SK-N-SH (cell line): ENCODE results near the gene MAP7D3. TPM values are rescaled to one million over a fixed set of nuclear protein-coding genes. Genes with fewer than 3 reads are reported as not detected.
"Not testable (repeated sequence)": the region's sequence is repeated elsewhere in the genome, so short reads cannot be mapped to it uniquely, and the experiment has no call there.

Experiments used
- CTCF ChIA-PET: fragments of 300-600, 350-600 bp; formaldehyde crosslinking; extraction: SDS; loops from one replicate; lab custom pipeline; 2021; lab: Yijun Ruan, JAX
- POLR2A ChIA-PET: fragments of 350-600 bp; sonication (Branson Sonifier 250); formaldehyde crosslinking; extraction: SDS; loops from one replicate; lab custom pipeline; 2020; ENCODE audit warnings: antibody characterized with exemption, inconsistent platforms; lab: Yijun Ruan, JAX
- DNase-seq: peaks from one replicate; pipeline ENCODE4 v3.0.0; 2012
- H2AFZ ChIP-seq: fragments of 200-600 bp; sonication (generic); 2 replicates; pipeline ENCODE4 v1.8.1; 2016; ENCODE audit warnings: antibody characterized with exemption, mild to moderate bottlenecking, low read depth
- H3F3A ChIP-seq: fragments of 200-600 bp; sonication (generic); replicated peaks from 2 replicates; pipeline ENCODE3; 2016; ENCODE audit warnings: antibody characterized with exemption, mild to moderate bottlenecking; ENCODE audit not compliant: insufficient read depth
- H3K27ac ChIP-seq, 2 experiments: fragments of 200-500 bp in 1 of 2; fragments of 200-600 bp in 1 of 2; sonication (Bioruptor generic) in 1 of 2; sonication (generic), shearing (Covaris generic) in 1 of 2; 2 replicates each; pipeline versions ENCODE4 v1.5.1 to v1.6.1; 2014 to 2016; ENCODE audit warnings: low read depth in 2 of 2, inconsistent platforms in 1 of 2, low read length in 1 of 2, mild to moderate bottlenecking in 1 of 2, mixed read lengths in 1 of 2
- H3K27me3 ChIP-seq: fragments of 200-600 bp; sonication (generic), shearing (Covaris generic); 2 replicates; pipeline ENCODE4 v1.6.1; 2016; ENCODE audit warnings: mixed run types; ENCODE audit not compliant: insufficient read depth
- H3K36me3 ChIP-seq, 2 experiments: fragments of 200-500 bp in 1 of 2; fragments of 200-600 bp in 1 of 2; sonication (Bioruptor generic) in 1 of 2; sonication (generic) in 1 of 2; replicated peaks in 1 of 2; 2 replicates each; pipeline versions ENCODE3 to v1.5.1; 2014 to 2016; ENCODE audit warnings: low read length in 1 of 2, mild to moderate bottlenecking in 1 of 2; ENCODE audit not compliant: insufficient read depth in 2 of 2, control insufficient read depth in 1 of 2
- H3K4me1 ChIP-seq, 2 experiments: fragments of 200-500 bp in 1 of 2; fragments of 200-600 bp in 1 of 2; sonication (Bioruptor generic) in 1 of 2; sonication (generic), shearing (Covaris generic) in 1 of 2; 2 replicates each; pipeline versions ENCODE4 v1.5.1 to v1.6.1; 2014 to 2016; ENCODE audit warnings: low read depth in 1 of 2, low read length in 1 of 2, mixed run types in 1 of 2; ENCODE audit not compliant: insufficient read depth in 2 of 2, control insufficient read depth in 1 of 2
- H3K4me2 ChIP-seq: fragments of 200-600 bp; sonication (generic), shearing (Covaris generic); 2 replicates; pipeline ENCODE4 v1.6.1; 2017; ENCODE audit warnings: mixed run types
- H3K4me3 ChIP-seq, 2 experiments: fragments of 200-500 bp in 1 of 2; fragments of 200-600 bp in 1 of 2; sonication (Bioruptor generic) in 1 of 2; sonication (generic), shearing (Covaris generic) in 1 of 2; 2 replicates each; pipeline versions ENCODE4 v1.5.1 to v1.8.1; 2014 to 2016; ENCODE audit warnings: low read depth in 2 of 2, inconsistent platforms in 1 of 2, low read length in 1 of 2, mild to moderate bottlenecking in 1 of 2, mixed read lengths in 1 of 2, moderate library complexity in 1 of 2
- H3K79me2 ChIP-seq: fragments of 200-600 bp; sonication (generic); 2 replicates; pipeline ENCODE4 v1.8.1; 2017; ENCODE audit warnings: mild to moderate bottlenecking; ENCODE audit not compliant: insufficient read depth
- H3K9ac ChIP-seq: fragments of 200-600 bp; sonication (generic); 2 replicates; pipeline ENCODE4 v1.6.1; 2017; ENCODE audit warnings: mixed run types
- H3K9me2 ChIP-seq: fragments of 200-600 bp; sonication (generic); 2 replicates; pipeline ENCODE4 v1.6.1; 2017; ENCODE audit warnings: mixed run types
- H3K9me3 ChIP-seq: fragments of 200-600 bp; sonication (generic); 2 replicates; pipeline ENCODE4 v1.6.1; 2017; ENCODE audit warnings: mixed run types, mild to moderate bottlenecking, moderate library complexity
- H4K20me1 ChIP-seq: fragments of 200-600 bp; sonication (generic); 2 replicates; pipeline ENCODE4 v1.6.1; 2017; ENCODE audit warnings: mild to moderate bottlenecking, mixed run types; ENCODE audit not compliant: insufficient read depth
- CHD2 ChIP-seq: fragments of 150-350 bp; IDR thresholded peaks from 2 replicates; pipeline ENCODE4 v1.6.1; 2018; ENCODE audit warnings: low read length; ENCODE audit not compliant: partially characterized antibody
- EP300 ChIP-seq, 2 experiments: IDR thresholded peaks; 2 replicates each; pipeline versions ENCODE4 v1.4.0 to v1.6.1; 2012; ENCODE audit warnings: borderline replicate concordance in 1 of 2, low read depth in 1 of 2, low read length in 1 of 2
- EZH2phosphoT487 ChIP-seq: fragments of 200-600 bp; sonication (generic); IDR thresholded peaks from 2 replicates; pipeline ENCODE4 v1.6.1; 2017; ENCODE audit warnings: low read depth, mixed run types, mild to moderate bottlenecking, antibody characterized with exemption, moderate library complexity, borderline replicate concordance
- FOSL2 ChIP-seq: IDR thresholded peaks from 2 replicates; pipeline ENCODE4 v1.4.0; 2012; ENCODE audit warnings: low read depth, mild to moderate bottlenecking, moderate library complexity, borderline replicate concordance
- MEF2A ChIP-seq: IDR thresholded peaks from 2 replicates; pipeline ENCODE4 v1.4.0; 2012; ENCODE audit warnings: low read depth, borderline replicate concordance
- MXI1 ChIP-seq: IDR thresholded peaks from 2 replicates; pipeline ENCODE4 v1.6.1; 2012; ENCODE audit warnings: mild to moderate bottlenecking, low read depth, low read length, improper control_type of control experiment
- NRF1 ChIP-seq: IDR thresholded peaks from 2 replicates; pipeline ENCODE4 v1.6.1; 2012; ENCODE audit warnings: low read depth, mild to moderate bottlenecking, low read length
- RCOR1 ChIP-seq: fragments of 150-350 bp; IDR thresholded peaks from 2 replicates; pipeline ENCODE4 v1.6.1; 2017; ENCODE audit warnings: antibody characterized with exemption, low read length
- RXRA ChIP-seq: IDR thresholded peaks from 2 replicates; pipeline ENCODE4 v1.4.0; 2012; ENCODE audit warnings: low read depth, mild to moderate bottlenecking, borderline replicate concordance
- SIN3A ChIP-seq: IDR thresholded peaks from 2 replicates; pipeline ENCODE4 v1.6.1; 2012; ENCODE audit warnings: low read depth, mild to moderate bottlenecking, low read length, moderate library complexity, borderline replicate concordance
- SMC3 ChIP-seq: IDR thresholded peaks from 2 replicates; pipeline ENCODE4 v1.6.1; 2012; ENCODE audit warnings: low read depth, low read length, improper control_type of control experiment
- WGBS: methylation state at CpG from one replicate; pipeline ENCODE4 v1.1.6; 2017; ENCODE audit warnings: low lambda C conversion rate; 5-methylcytosine and 5-hydroxymethylcytosine counted together
- polyA plus RNA-seq, 3 experiments: library from polyadenylated mRNA; depleted of rRNA; stranded (reverse); fragments of >200 nt; gene quantifications; 2 replicates each; pipeline ENCODE4 v1.2.3, GENCODE V29; 2012
- TF ChIP-seq, protein P1 (sequence below): IDR thresholded peaks from 2 replicates; pipeline ENCODE4 v1.4.0; 2012; ENCODE audit warnings: low read depth, borderline replicate concordance

The MAP7D3 gene
- polyA plus RNA-seq, 1 of the 3 experiments (the other 2 are of a cell fraction) = 5.8 TPM

DNA sequence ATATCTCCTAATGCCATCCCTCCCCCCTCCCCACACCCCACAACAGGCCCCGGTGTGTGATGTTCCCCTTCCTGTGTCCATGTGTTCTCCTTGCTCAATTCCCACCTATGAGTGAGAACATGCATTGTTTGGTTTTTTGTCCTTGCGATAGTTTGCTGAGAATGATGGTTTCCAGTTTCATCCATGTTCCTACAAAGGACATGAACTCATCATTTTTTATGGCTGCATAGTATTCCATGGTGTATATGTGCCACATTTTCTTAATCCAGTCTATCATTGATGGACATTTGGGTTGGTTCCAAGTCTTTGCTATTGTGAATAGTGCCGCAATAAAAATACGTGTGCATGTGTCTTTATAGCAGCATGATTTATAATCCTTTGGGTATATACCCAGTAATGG is 13.4 kb downstream of the MAP7D3 start:
- H3K4me3 ChIP-seq, H3K27me3 ChIP-seq, H3K9me2 ChIP-seq, H3K4me1 ChIP-seq, POLR2A ChIA-PET, H3K79me2 ChIP-seq, H3K27ac ChIP-seq, H3K9ac ChIP-seq, DNase-seq, H4K20me1 ChIP-seq, H2AFZ ChIP-seq, H3K9me3 ChIP-seq, H3F3A ChIP-seq, CTCF ChIA-PET, H3K4me2 ChIP-seq: not testable (repeated sequence)
- H3K36me3 ChIP-seq = peaks cover 27 to 42% of the 10 kb centered on the region in 2 experiments
- WGBS = 46% methylated on average over 4 of the region's 4 CpGs

DNA sequence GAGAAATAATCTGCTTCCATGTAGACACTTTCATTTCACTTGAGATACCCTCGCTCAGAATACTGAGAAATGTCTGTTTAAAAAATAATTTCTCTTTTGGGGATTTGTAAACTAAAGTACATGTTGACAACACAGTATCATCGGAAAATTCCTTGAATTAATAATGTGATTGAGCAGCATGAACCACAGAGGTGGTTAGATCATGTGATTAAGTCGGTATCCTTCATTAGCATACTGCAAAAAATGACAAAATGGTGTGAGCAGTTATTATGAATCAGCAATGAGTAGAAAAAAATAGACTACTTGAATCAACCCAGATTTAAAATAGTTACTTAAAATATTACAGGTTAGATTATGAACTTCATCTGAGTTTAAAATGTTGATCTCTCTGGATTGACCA is 14.1 kb downstream of the MAP7D3 start:
- H4K20me1 ChIP-seq = no peaks in the 10 kb centered on the region
- POLR2A ChIA-PET = no interaction called here
- CTCF ChIA-PET = no interaction called here

DNA sequence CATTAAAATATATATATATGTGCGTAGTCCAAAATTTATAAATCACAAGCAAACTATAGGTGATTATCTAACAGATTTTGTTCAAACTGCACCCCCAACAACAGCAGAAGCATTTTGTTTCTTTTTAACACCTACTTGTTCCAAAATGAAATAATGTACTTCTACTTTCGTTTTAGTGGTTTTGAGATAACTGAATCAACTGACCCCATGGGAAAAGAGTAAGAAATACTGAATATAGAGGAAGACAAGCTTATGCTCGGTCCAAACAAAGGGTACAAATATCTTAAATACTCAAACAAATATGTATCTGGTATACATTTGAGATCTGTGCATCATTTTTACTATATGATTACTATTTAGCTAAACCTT is 22.4 kb downstream of the MAP7D3 start:
- Histone ChIP-seq H3K4me2 (no peak overlapping the region), H3K27me3 (no peaks in the 10 kb centered on the region), H3K79me2 (no peaks in the 10 kb centered on the region), H3F3A (no peaks in the 10 kb centered on the region), H3K36me3 (peaks cover 42 to 50% of the 10 kb centered on the region in 2 experiments), H3K9me2 (no peaks in the 10 kb centered on the region), H3K9ac (no peak overlapping the region), H3K9me3 (no peaks in the 10 kb centered on the region), H2AFZ (no peak overlapping the region), H3K27ac (no peak overlapping the region), H4K20me1 (no peaks in the 10 kb centered on the region), H3K4me1 (no peaks in the 10 kb centered on the region; a peak in 1 of 4 replicates), H3K4me3 (no peak overlapping the region)
- TF ChIP-seq FOSL2 (no peak), NRF1 (no peak), MEF2A (no peak), MXI1 (no peak)
- DNase-seq = no peak
- ChIA-PET POLR2A (no interaction called here), CTCF (interaction anchor here (1.2 kb wide), 1 partner anchor 200 kb away, joined by 3 read pairs; no protein-coding TSS in a partner anchor)
- 41% methylated on average over 3 of the region's 3 CpGs for WGBS

More for the DNA sequence above, 14.1 kb downstream of the MAP7D3 start:
- TF ChIP-seq MEF2A (no peak), EP300 (IDR thresholded peaks at IDR 0.05; ENCODE audit: borderline replicate concordance in 1 of 2, low read depth in 1 of 2, low read length in 1 of 2) (no peak), NRF1 (no peak), SIN3A (no peak), EZH2phosphoT487 (no peak), RXRA (no peak), SMC3 (no peak), CHD2 (no peak), RCOR1 (no peak)
- TF ChIP-seq, protein P1, sequence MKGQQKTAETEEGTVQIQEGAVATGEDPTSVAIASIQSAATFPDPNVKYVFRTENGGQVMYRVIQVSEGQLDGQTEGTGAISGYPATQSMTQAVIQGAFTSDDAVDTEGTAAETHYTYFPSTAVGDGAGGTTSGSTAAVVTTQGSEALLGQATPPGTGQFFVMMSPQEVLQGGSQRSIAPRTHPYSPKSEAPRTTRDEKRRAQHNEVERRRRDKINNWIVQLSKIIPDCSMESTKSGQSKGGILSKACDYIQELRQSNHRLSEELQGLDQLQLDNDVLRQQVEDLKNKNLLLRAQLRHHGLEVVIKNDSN = no peak
- 59% methylated on average over 3 of the region's 3 CpGs for WGBS
- H3K9me3 ChIP-seq = no peaks in the 10 kb centered on the region
- no peak overlapping the region for H3K27ac ChIP-seq
- H3K27me3 ChIP-seq = no peaks in the 10 kb centered on the region
- H3K4me3 ChIP-seq = no peak overlapping the region
- DNase-seq = no peak
- peaks cover 4% of the 10 kb centered on the region for H3F3A ChIP-seq
- H3K4me2 ChIP-seq = no peak overlapping the region
- peaks cover 34 to 39% of the 10 kb centered on the region in 2 experiments for H3K36me3 ChIP-seq
- no peak overlapping the region for H2AFZ ChIP-seq
- H3K79me2 ChIP-seq = no peaks in the 10 kb centered on the region
- H3K4me1 ChIP-seq = no peaks in the 10 kb centered on the region
- no peaks in the 10 kb centered on the region for H3K9me2 ChIP-seq
- H3K9ac ChIP-seq = no peak overlapping the region
